Measurements from ENCODE around the gene TNNT1. TPM values are rescaled to one million over a fixed set of nuclear protein-coding genes. Genes with fewer than 3 reads are reported as not detected.

The TNNT1 gene
- total RNA-seq, 1 donor from 2014 or later: 140 TPM

- Histone ChIP-seq H3K27me3 (ENCODE audit: low read depth) (peaks cover 100% of the 10 kb centered on the region), H3K36me3 (no peaks in the 10 kb centered on the region), H3K27ac (replicated peaks) (no peak overlapping the region), H3K9me3 (replicated peaks) (no peaks in the 10 kb centered on the region), H3K4me1 (peaks cover 21% of the 10 kb centered on the region), H3K4me3 (peak overlapping the region; percentile 57)
- intact Hi-C loops (cut with micrococcal nuclease): no loop called here
- peak; percentile 46 for DNase-seq
- no peak for TF ChIP-seq CTCF (IDR thresholded peaks at IDR 0.05; ENCODE audit: borderline replicate concordance)
Observed at GRCh38 chr19:55178781-55179599, 30.0 kb upstream of the TNNT1 start.

- no peak for TF ChIP-seq CTCF (IDR thresholded peaks at IDR 0.05; ENCODE audit: borderline replicate concordance)
- H3K36me3 ChIP-seq: no peaks in the 10 kb centered on the region
- no peak overlapping the region for H3K27ac ChIP-seq (replicated peaks)
- H3K4me3 ChIP-seq: no peak overlapping the region
- H3K27me3 ChIP-seq (ENCODE audit: low read depth): peaks cover 99% of the 10 kb centered on the region
- H3K4me1 ChIP-seq: peaks cover 29% of the 10 kb centered on the region
- intact Hi-C loops (cut with micrococcal nuclease): no loop called here
- no peak for DNase-seq
- no peaks in the 10 kb centered on the region for H3K9me3 ChIP-seq (replicated peaks)
Observed at GRCh38 chr19:55176076-55176475, 27.1 kb upstream of the TNNT1 start.

- H3K9me3 ChIP-seq (replicated peaks): no peaks in the 10 kb centered on the region
- TF ChIP-seq CTCF (IDR thresholded peaks at IDR 0.05; ENCODE audit: borderline replicate concordance): no peak
- no peaks in the 10 kb centered on the region for H3K36me3 ChIP-seq
- no peak overlapping the region for H3K4me3 ChIP-seq
- H3K27ac ChIP-seq (replicated peaks): no peak overlapping the region
- intact Hi-C loops (cut with micrococcal nuclease): no loop called here
- no peak for DNase-seq
- H3K27me3 ChIP-seq (ENCODE audit: low read depth): peaks cover 99% of the 10 kb centered on the region
- H3K4me1 ChIP-seq: peaks cover 29% of the 10 kb centered on the region
Observed at GRCh38 chr19:55175117-55175867, 26.3 kb upstream of the TNNT1 start.

GRCh38 chr19:55174425-55175116 lies 25.6 kb upstream of the TNNT1 start:
- no peak for DNase-seq
- intact Hi-C loops (cut with micrococcal nuclease): no loop called here
- no peak overlapping the region for H3K27ac ChIP-seq (replicated peaks)
- peaks cover 22% of the 10 kb centered on the region for H3K4me1 ChIP-seq
- peaks cover 99% of the 10 kb centered on the region for H3K27me3 ChIP-seq (ENCODE audit: low read depth)
- no peaks in the 10 kb centered on the region for H3K36me3 ChIP-seq
- peak overlapping the region; percentile 60 for H3K4me3 ChIP-seq
- TF ChIP-seq CTCF (IDR thresholded peaks at IDR 0.05; ENCODE audit: borderline replicate concordance): no peak
- H3K9me3 ChIP-seq (replicated peaks): no peaks in the 10 kb centered on the region

GRCh38 chr19:55173714-55174409 lies 24.9 kb upstream of the TNNT1 start:
- DNase-seq: peak; percentile 63
- peak overlapping the region; percentile 60 for H3K4me3 ChIP-seq
- no peaks in the 10 kb centered on the region for H3K9me3 ChIP-seq (replicated peaks)
- TF ChIP-seq CTCF (IDR thresholded peaks at IDR 0.05; ENCODE audit: borderline replicate concordance): no peak
- H3K27ac ChIP-seq (replicated peaks): peak overlapping the region; percentile 36
- no peaks in the 10 kb centered on the region for H3K36me3 ChIP-seq
- H3K4me1 ChIP-seq: peaks cover 15% of the 10 kb centered on the region
- intact Hi-C loops (cut with micrococcal nuclease): no loop called here
- H3K27me3 ChIP-seq (ENCODE audit: low read depth): peaks cover 99% of the 10 kb centered on the region
